SK-N-SH (cell line): ENCODE results near the gene PPP4C.

Source experiments
- CHD2 ChIP-seq: fragments of 150-350 bp; IDR thresholded peaks from 2 replicates; pipeline ENCODE4 v1.6.1; 2018; ENCODE audit warnings: low read length; ENCODE audit not compliant: partially characterized antibody
- CTCF ChIP-seq: fragments of 200-600 bp; sonication (generic); IDR thresholded peaks from 2 replicates; pipeline ENCODE4 v1.6.1; 2017; ENCODE audit warnings: antibody characterized with exemption, mild to moderate bottlenecking, moderate library complexity
- NFIC ChIP-seq: IDR thresholded peaks from 2 replicates; pipeline ENCODE4 v1.4.0; 2012; ENCODE audit warnings: borderline replicate concordance
- POLR2AphosphoS5 ChIP-seq: IDR thresholded peaks from 2 replicates; pipeline ENCODE4 v1.6.1; 2012; ENCODE audit warnings: low read depth, low read length

GRCh38 chr16:30028438-30029076 is 47.2 kb upstream of the PPP4C start:
- TF ChIP-seq CHD2 (no peak), NFIC (no peak), CTCF (no peak), POLR2AphosphoS5 (no peak)
